ENCODE results near the gene SLC17A3. TPM values are rescaled to one million over a fixed set of nuclear protein-coding genes. Genes with fewer than 3 reads are reported as not detected.

SLC17A3 gene
- total and polyA plus RNA-seq, 10 of the 15 experiments (the other 5 are each of a cell fraction or from before 2014, with no cell fraction given), result not detected

DNA sequence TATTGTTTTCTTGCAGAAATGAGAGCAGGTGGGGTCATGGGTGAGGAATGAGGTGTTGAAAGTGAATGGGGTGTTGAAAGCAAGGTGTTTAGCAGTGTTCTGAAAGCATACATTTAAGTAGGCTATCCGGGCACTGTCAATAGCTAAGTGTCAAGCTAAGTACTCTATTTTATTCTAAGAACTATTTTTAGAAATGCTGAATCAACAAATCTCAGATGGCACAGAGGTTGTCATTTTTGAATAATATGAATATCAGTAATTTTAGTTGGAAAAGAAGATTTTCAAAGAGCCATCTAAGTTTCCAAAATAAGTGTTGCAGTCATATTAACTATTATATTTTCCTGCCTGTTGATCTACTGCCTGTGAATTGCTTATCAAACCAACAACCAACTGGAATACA, 21.7 kb upstream of the SLC17A3 start:
- ATAC-seq, result no peak
- RAD21 ChIA-PET (ENCODE audit: unreplicated experiment), result no interaction called here
- no peak overlapping the region for H3K4me3 ChIP-seq
- BruUV-seq (replicated peaks), result no TSS peak
- SMC1A ChIA-PET (ENCODE audit: uncharacterized antibody, unreplicated experiment), result no interaction called here
- in situ Hi-C loops (cut with MboI) (no loop called here), intact Hi-C loops (cut with micrococcal nuclease; ENCODE audit: unreplicated experiment) (no loop called here)
- H3K9ac ChIP-seq (ENCODE audit: control insufficient read depth, insufficient read depth, low read length), result no peak overlapping the region
- no peaks in the 10 kb centered on the region for H3K9me3 ChIP-seq (replicated peaks; ENCODE audit: control insufficient read depth, insufficient read depth, low read length)
- no peak overlapping the region for H3K4me2 ChIP-seq (ENCODE audit: control insufficient read depth, insufficient read depth)
- no peaks in the 10 kb centered on the region for H3K36me3 ChIP-seq (ENCODE audit: control insufficient read depth in 2 of 2, insufficient read depth in 2 of 2, low read length in 1 of 2)
- no peaks in the 10 kb centered on the region for H3K79me2 ChIP-seq (ENCODE audit: control insufficient read depth, insufficient read depth, low read length)
- no peak for FAIRE-seq
- H2AFZ ChIP-seq (ENCODE audit: control insufficient read depth, low read depth, low read length), result no peak overlapping the region
- no peak for DNase-seq (ENCODE audit: low read depth, low spot score)
- POLR2A ChIA-PET, result no interaction called here
- H3K4me1 ChIP-seq (ENCODE audit: control insufficient read depth, insufficient read depth, low read length), result no peaks in the 10 kb centered on the region
- H4K20me1 ChIP-seq (ENCODE audit: control insufficient read depth, insufficient read depth), result no peaks in the 10 kb centered on the region
- peaks cover 0 to 3% of the 10 kb centered on the region in 2 experiments; a peak in 1 of 4 replicates for H3K27me3 ChIP-seq (replicated peaks in 1 of 2; ENCODE audit: control insufficient read depth in 2 of 2, insufficient read depth in 2 of 2, low read length in 1 of 2)
- TF ChIP-seq, protein P1, sequence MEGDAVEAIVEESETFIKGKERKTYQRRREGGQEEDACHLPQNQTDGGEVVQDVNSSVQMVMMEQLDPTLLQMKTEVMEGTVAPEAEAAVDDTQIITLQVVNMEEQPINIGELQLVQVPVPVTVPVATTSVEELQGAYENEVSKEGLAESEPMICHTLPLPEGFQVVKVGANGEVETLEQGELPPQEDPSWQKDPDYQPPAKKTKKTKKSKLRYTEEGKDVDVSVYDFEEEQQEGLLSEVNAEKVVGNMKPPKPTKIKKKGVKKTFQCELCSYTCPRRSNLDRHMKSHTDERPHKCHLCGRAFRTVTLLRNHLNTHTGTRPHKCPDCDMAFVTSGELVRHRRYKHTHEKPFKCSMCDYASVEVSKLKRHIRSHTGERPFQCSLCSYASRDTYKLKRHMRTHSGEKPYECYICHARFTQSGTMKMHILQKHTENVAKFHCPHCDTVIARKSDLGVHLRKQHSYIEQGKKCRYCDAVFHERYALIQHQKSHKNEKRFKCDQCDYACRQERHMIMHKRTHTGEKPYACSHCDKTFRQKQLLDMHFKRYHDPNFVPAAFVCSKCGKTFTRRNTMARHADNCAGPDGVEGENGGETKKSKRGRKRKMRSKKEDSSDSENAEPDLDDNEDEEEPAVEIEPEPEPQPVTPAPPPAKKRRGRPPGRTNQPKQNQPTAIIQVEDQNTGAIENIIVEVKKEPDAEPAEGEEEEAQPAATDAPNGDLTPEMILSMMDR (IDR thresholded peaks at IDR 0.05 in 2 of 3, conservative IDR thresholded peaks at IDR 0.05 in 1 of 3; ENCODE audit: control insufficient read depth in 2 of 3, extremely low read depth in 1 of 3, insufficient read depth in 1 of 3, low read depth in 3 of 3, low read length in 3 of 3), result no peak
- no peak for TF ChIP-seq EZH2 (IDR thresholded peaks at IDR 0.05; ENCODE audit: borderline replicate concordance, control insufficient read depth, low read depth, low read length)
- TF ChIP-seq, protein P2, sequence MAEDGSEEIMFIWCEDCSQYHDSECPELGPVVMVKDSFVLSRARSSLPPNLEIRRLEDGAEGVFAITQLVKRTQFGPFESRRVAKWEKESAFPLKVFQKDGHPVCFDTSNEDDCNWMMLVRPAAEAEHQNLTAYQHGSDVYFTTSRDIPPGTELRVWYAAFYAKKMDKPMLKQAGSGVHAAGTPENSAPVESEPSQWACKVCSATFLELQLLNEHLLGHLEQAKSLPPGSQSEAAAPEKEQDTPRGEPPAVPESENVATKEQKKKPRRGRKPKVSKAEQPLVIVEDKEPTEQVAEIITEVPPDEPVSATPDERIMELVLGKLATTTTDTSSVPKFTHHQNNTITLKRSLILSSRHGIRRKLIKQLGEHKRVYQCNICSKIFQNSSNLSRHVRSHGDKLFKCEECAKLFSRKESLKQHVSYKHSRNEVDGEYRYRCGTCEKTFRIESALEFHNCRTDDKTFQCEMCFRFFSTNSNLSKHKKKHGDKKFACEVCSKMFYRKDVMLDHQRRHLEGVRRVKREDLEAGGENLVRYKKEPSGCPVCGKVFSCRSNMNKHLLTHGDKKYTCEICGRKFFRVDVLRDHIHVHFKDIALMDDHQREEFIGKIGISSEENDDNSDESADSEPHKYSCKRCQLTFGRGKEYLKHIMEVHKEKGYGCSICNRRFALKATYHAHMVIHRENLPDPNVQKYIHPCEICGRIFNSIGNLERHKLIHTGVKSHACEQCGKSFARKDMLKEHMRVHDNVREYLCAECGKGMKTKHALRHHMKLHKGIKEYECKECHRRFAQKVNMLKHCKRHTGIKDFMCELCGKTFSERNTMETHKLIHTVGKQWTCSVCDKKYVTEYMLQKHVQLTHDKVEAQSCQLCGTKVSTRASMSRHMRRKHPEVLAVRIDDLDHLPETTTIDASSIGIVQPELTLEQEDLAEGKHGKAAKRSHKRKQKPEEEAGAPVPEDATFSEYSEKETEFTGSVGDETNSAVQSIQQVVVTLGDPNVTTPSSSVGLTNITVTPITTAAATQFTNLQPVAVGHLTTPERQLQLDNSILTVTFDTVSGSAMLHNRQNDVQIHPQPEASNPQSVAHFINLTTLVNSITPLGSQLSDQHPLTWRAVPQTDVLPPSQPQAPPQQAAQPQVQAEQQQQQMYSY (CRISPR knock-in tag; IDR thresholded peaks at IDR 0.05), result no peak
- no peak for TF ChIP-seq SMAD1 (IDR thresholded peaks at IDR 0.05; ENCODE audit: low read depth, partially characterized antibody)
- TF ChIP-seq, protein P3, sequence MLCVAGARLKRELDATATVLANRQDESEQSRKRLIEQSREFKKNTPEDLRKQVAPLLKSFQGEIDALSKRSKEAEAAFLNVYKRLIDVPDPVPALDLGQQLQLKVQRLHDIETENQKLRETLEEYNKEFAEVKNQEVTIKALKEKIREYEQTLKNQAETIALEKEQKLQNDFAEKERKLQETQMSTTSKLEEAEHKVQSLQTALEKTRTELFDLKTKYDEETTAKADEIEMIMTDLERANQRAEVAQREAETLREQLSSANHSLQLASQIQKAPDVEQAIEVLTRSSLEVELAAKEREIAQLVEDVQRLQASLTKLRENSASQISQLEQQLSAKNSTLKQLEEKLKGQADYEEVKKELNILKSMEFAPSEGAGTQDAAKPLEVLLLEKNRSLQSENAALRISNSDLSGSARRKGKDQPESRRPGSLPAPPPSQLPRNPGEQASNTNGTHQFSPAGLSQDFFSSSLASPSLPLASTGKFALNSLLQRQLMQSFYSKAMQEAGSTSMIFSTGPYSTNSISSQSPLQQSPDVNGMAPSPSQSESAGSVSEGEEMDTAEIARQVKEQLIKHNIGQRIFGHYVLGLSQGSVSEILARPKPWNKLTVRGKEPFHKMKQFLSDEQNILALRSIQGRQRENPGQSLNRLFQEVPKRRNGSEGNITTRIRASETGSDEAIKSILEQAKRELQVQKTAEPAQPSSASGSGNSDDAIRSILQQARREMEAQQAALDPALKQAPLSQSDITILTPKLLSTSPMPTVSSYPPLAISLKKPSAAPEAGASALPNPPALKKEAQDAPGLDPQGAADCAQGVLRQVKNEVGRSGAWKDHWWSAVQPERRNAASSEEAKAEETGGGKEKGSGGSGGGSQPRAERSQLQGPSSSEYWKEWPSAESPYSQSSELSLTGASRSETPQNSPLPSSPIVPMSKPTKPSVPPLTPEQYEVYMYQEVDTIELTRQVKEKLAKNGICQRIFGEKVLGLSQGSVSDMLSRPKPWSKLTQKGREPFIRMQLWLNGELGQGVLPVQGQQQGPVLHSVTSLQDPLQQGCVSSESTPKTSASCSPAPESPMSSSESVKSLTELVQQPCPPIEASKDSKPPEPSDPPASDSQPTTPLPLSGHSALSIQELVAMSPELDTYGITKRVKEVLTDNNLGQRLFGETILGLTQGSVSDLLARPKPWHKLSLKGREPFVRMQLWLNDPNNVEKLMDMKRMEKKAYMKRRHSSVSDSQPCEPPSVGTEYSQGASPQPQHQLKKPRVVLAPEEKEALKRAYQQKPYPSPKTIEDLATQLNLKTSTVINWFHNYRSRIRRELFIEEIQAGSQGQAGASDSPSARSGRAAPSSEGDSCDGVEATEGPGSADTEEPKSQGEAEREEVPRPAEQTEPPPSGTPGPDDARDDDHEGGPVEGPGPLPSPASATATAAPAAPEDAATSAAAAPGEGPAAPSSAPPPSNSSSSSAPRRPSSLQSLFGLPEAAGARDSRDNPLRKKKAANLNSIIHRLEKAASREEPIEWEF (IDR thresholded peaks at IDR 0.05; ENCODE audit: insufficient replicate concordance, low read depth, low read length), result no peak
- TF ChIP-seq PAX5 (IDR thresholded peaks at IDR 0.05; ENCODE audit: borderline replicate concordance, low read depth, low read length), result no peak
- TF ChIP-seq RAD21 (IDR thresholded peaks at IDR 0.05; ENCODE audit: insufficient read depth, low read depth, low read length), result no peak
- TF ChIP-seq SMARCA5 (IDR thresholded peaks at IDR 0.05), result no peak
- no peak for TF ChIP-seq CEBPB (IDR thresholded peaks at IDR 0.05; ENCODE audit: borderline replicate concordance in 1 of 2, low read depth in 2 of 2, low read length in 2 of 2)
- 35% methylated on average over 1 of the region's 1 CpG for whole genome bisulfite sequencing (ENCODE audit: insufficient coverage, insufficient replicate concordance, low lambda C conversion rate, missing lambda C conversion rate)
- CTCF ChIA-PET, result no interaction called here
- no peak overlapping the region for H3K27ac ChIP-seq (ENCODE audit: control insufficient read depth, insufficient read depth)
